Right lobe of liver (tissue), 6 donors: Measurements from ENCODE around the gene TMEM17. TPM values are rescaled to one million over a fixed set of nuclear protein-coding genes. Genes with fewer than 3 reads are reported as not detected.

ENCODE experiments used
- ATAC-seq, 4 donors: fragments of 200-7000 bp; cut with Tn5 transposase; one replicate each; pipeline ENCODE4 v1.9.1; 2020; ENCODE audit warnings: mild to moderate bottlenecking in 4 of 4, moderate library complexity in 4 of 4
- DNase-seq, 3 donors: peaks; one replicate each; pipeline ENCODE4 v3.0.0-alpha.2; 2020
- H3K27ac ChIP-seq, 3 donors: fragments of 200-600 bp; one replicate each; pipeline ENCODE4 v1.8.0; 2022
- H3K27me3 ChIP-seq, 2 donors: fragments of 200-600 bp; one replicate each; pipeline ENCODE4 v1.8.0; 2022
- H3K36me3 ChIP-seq, 4 donors: fragments of 200-600 bp; sonication (generic) in 1 of 4; one replicate each; pipeline versions ENCODE4 v1.5.1 to v1.8.0; 2017 to 2022; ENCODE audit warnings: control low read depth in 1 of 4
- H3K4me1 ChIP-seq, 4 donors: fragments of 200-600 bp; sonication (generic) in 1 of 4; one replicate each; pipeline versions ENCODE4 v1.5.1 to v1.8.0; 2017 to 2022; ENCODE audit warnings: control low read depth in 1 of 4
- H3K4me3 ChIP-seq, 3 donors: fragments of 200-600 bp; one replicate each; pipeline ENCODE4 v1.8.0; 2022
- H3K9me3 ChIP-seq, 4 donors: fragments of 200-600 bp; sonication (generic) in 1 of 4; one replicate each; pipeline versions ENCODE4 v1.5.1 to v1.8.0; 2017 to 2022; ENCODE audit warnings: control low read depth in 1 of 4
- CTCF ChIP-seq, 4 donors: fragments of 200-600 bp in 3 of 4; fragments of 450-650 bp in 1 of 4; IDR thresholded peaks; one replicate each; pipeline versions ENCODE4 v1.5.1 to v1.8.0; 2016 to 2022; ENCODE audit warnings: antibody characterized with exemption in 4 of 4, mild to moderate bottlenecking in 2 of 4
- POLR2A ChIP-seq: fragments of 450-650 bp; IDR thresholded peaks from one replicate; pipeline ENCODE4 v1.6.1; 2017; ENCODE audit warnings: antibody characterized with exemption, mild to moderate bottlenecking
- WGBS: methylation state at CpG from one replicate; pipeline ENCODE4 v1.1.6; 2018; ENCODE audit warnings: low coverage, low lambda C conversion rate; ENCODE audit not compliant: insufficient coverage; ENCODE audit errors: missing lambda C conversion rate; 5-methylcytosine and 5-hydroxymethylcytosine counted together
- intact Hi-C, 2 donors: fragments of 100-400 bp; cut with DNase I; formaldehyde crosslinking; loops; one replicate each; pipeline versions ENCODE4 v1.11.2 to v1.14.1; 2022
- total RNA-seq, 6 experiments: library from RNA; depleted of rRNA in 2 of 6; stranded (reverse); fragments of >200 nt in 2 of 6; fragmentation: NEBNext Ultra II Directional in 3 of 6; extraction: Animal tissue kit (Norgen Biotek cat#: 25700) in 3 of 6; gene quantifications; one replicate each; pipeline versions ENCODE4 v1.1.0 to v1.2.4, GENCODE V29; 2016 to 2023
- donor health status: DM: no; HTN: yes; CAD: no.
- donor health status: DM: no; HTN: no; CAD: no.
- donor health status: DM: no; HTN: no; CAD: no.
- donor health status: DM: no; HTN: yes; CAD: no.
- donor health status: DM: no; HTN: yes; CAD: no.

The TMEM17 gene
- total RNA-seq, 6 experiments from 2014 or later: 0.40 to 1.2 (median 0.87) TPM

- Histone ChIP-seq H3K4me1 (peaks cover 0 to 4% (median 0%) of the 10 kb centered on the region in 4 donors), H3K36me3 (no peaks in the 10 kb centered on the region), H3K27me3 (no peaks in the 10 kb centered on the region), H3K4me3 (no peak overlapping the region), H3K9me3 (no peaks in the 10 kb centered on the region), H3K27ac (no peak overlapping the region)
- WGBS: 95% methylated on average over 6 of the region's 6 CpGs
- DNase-seq (no peak), ATAC-seq (no peak)
- TF ChIP-seq CTCF (IDR thresholded peaks at IDR 0.05): no peak
- no peak for TF ChIP-seq POLR2A
- intact Hi-C loops: no loop called here
These were observed 1.3 kb downstream of the TMEM17 start for GRCh38 chr2:62504657-62505056.

- H3K27ac ChIP-seq: no peak overlapping the region
- H3K4me3 ChIP-seq: no peak overlapping the region
- H3K9me3 ChIP-seq: no peaks in the 10 kb centered on the region
- ATAC-seq (no peak), DNase-seq (no peak)
- no peak for TF ChIP-seq POLR2A
- TF ChIP-seq CTCF (IDR thresholded peaks at IDR 0.05): no peak
- 86% methylated on average over 4 of the region's 4 CpGs for WGBS
- peaks cover 0 to 4% (median 0%) of the 10 kb centered on the region in 4 donors for H3K4me1 ChIP-seq
- H3K36me3 ChIP-seq: no peaks in the 10 kb centered on the region
- intact Hi-C loops: no loop called here
- H3K27me3 ChIP-seq: no peaks in the 10 kb centered on the region
These were observed 4.0 kb downstream of the TMEM17 start for GRCh38 chr2:62501794-62502500.

GRCh38 chr2:62501069-62501468 is 4.9 kb downstream of the TMEM17 start:
- peak in 1 of 4 donors; percentile 23 for ATAC-seq
- WGBS: 46% methylated on average over 3 of the region's 3 CpGs
- Histone ChIP-seq H3K4me3 (no peak overlapping the region), H3K36me3 (no peaks in the 10 kb centered on the region), H3K9me3 (no peaks in the 10 kb centered on the region), H3K4me1 (peaks cover 0 to 7% (median 2%) of the 10 kb centered on the region in 4 donors), H3K27ac (peak overlapping the region in 1 of 3 donors; percentile 6), H3K27me3 (no peaks in the 10 kb centered on the region)
- DNase-seq: no peak
- intact Hi-C loops: no loop called here
- TF ChIP-seq POLR2A: no peak
- TF ChIP-seq CTCF (IDR thresholded peaks at IDR 0.05): no peak

- intact Hi-C loops: no loop called here
- no peak for ATAC-seq
These were observed 6.5 kb downstream of the TMEM17 start for GRCh38 chr2:62499430-62500060.

More at GRCh38 chr2:62499430-62500060, 6.5 kb downstream of the TMEM17 start:
- TF ChIP-seq CTCF (IDR thresholded peaks at IDR 0.05) (no peak), POLR2A (no peak)
- no peaks in the 10 kb centered on the region for H3K27me3 ChIP-seq
- H3K4me1 ChIP-seq: peaks cover 0 to 14% (median 5%) of the 10 kb centered on the region in 4 donors
- no peak for DNase-seq
- H3K9me3 ChIP-seq: no peaks in the 10 kb centered on the region
- H3K27ac ChIP-seq: no peak overlapping the region
- WGBS: 79% methylated on average over 2 of the region's 2 CpGs
- H3K4me3 ChIP-seq: no peak overlapping the region
- no peaks in the 10 kb centered on the region for H3K36me3 ChIP-seq
